ENCODE data around the gene HTT.
A peak's percentile ranks its signal among the peaks of the same experiment; 100 is the strongest.

The HTT gene

DNA sequence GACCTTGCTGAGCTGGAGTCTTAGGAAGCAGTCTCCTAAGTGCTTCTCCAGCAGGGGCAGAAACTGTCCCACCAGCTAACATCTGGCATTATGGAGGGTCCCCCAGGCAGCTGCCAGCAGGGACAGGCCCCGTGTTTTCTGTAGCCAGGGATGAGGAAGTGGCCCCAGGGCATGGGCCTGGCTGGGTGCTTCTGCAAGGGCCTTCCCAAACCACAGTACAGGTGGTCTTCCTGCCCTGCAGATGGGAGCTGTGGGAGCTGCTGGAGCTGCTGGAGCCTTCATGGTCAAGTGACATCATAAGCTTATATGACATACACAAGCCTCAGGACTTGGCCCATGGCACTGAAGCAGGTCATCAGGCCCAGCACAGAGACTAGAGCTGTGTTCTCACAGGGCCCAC lies 169.5 kb downstream of the HTT start:
- H3K4me3 ChIP-seq (ENCODE audit: low read length) = no peak overlapping the region
- DNase-seq (ENCODE audit: low read depth) = no peak
- TF ChIP-seq, protein P1, sequence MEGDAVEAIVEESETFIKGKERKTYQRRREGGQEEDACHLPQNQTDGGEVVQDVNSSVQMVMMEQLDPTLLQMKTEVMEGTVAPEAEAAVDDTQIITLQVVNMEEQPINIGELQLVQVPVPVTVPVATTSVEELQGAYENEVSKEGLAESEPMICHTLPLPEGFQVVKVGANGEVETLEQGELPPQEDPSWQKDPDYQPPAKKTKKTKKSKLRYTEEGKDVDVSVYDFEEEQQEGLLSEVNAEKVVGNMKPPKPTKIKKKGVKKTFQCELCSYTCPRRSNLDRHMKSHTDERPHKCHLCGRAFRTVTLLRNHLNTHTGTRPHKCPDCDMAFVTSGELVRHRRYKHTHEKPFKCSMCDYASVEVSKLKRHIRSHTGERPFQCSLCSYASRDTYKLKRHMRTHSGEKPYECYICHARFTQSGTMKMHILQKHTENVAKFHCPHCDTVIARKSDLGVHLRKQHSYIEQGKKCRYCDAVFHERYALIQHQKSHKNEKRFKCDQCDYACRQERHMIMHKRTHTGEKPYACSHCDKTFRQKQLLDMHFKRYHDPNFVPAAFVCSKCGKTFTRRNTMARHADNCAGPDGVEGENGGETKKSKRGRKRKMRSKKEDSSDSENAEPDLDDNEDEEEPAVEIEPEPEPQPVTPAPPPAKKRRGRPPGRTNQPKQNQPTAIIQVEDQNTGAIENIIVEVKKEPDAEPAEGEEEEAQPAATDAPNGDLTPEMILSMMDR (conservative IDR thresholded peaks at IDR 0.05; ENCODE audit: low read depth, low read length) = no peak

GRCh38 chr4:3244747-3245146 lies 170.3 kb downstream of the HTT start:
- TF ChIP-seq, protein P1 (conservative IDR thresholded peaks at IDR 0.05; ENCODE audit: low read depth, low read length) = no peak
- H3K4me3 ChIP-seq (ENCODE audit: low read length) = no peak overlapping the region
- no peak for DNase-seq (ENCODE audit: low read depth)

DNA sequence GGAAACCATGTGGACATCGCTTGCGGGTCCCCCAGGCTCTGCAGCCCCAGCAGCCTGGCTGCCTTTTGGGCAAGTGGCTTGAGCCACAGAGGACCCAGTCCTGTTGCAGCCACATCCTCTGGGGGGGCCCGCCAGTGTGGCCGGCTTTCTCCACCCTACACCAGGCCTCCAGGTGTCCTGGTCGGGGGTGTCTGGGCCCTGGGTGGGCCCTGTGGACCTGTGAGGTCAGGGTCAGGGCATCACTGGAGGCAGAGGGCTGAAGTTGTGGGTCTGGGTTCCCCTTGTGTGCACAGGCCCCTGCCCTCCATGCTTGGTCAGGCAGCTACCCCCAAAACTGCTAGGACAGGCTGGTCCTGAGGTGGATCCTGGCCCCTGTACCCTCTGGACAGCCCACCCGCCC lies 171.2 kb downstream of the HTT start:
- no peak for DNase-seq (ENCODE audit: low read depth)
- TF ChIP-seq, protein P1 (conservative IDR thresholded peaks at IDR 0.05; ENCODE audit: low read depth, low read length) = no peak

DNA sequence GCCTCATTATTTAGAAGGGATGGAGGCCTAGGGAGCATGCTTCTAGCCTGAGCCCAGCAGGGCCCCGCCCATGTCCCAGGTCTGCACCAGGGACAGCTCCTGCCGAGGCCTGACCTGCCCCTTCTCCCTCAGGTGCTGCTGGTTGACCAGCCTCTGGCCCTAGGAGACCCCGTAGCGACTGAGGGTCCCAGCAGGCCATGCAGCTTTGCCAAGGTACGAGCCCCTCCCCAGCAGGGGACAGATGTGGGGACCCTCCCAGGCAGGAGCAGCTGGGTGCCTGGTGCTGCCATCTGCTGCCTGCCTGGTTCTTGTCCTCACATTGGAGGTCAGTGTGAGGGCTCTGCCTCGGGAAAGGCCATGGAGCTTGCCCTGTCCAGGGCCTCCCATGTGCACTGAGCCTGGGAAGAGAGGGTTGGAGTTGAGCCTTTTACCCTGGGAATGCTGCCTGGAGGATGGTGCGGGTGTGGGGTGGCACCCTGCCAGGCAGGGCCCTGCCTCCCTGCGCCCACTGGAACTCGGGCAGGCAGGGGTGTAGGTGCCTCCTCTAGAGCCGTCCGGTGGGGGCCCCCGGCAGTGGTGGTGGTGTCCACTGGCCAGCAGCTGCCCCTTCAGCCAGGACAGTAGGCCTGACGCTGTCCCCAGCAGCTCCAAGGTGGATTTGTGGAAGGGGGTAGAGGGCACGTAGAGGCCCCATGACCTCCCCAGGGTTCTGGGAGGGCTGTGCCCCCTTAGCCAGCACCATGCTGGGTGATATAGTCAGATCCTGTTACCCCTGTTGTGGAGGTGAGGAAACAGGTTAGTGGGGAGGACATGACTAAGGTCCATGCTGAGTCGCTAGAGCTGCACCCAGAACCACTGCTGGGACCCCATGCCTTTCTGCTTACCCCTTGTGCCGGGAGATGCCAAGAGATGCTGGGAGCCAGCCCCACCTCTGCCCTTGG lies 172.2 kb downstream of the HTT start:
- TF ChIP-seq, protein P1 (conservative IDR thresholded peaks at IDR 0.05; ENCODE audit: low read depth, low read length) = peak; percentile 18
- H3K4me3 ChIP-seq (ENCODE audit: low read length) = no peak overlapping the region
- no peak for DNase-seq (ENCODE audit: low read depth)

More for the DNA sequence above, 171.2 kb downstream of the HTT start:
- no peak overlapping the region for H3K4me3 ChIP-seq (ENCODE audit: low read length)

DNA sequence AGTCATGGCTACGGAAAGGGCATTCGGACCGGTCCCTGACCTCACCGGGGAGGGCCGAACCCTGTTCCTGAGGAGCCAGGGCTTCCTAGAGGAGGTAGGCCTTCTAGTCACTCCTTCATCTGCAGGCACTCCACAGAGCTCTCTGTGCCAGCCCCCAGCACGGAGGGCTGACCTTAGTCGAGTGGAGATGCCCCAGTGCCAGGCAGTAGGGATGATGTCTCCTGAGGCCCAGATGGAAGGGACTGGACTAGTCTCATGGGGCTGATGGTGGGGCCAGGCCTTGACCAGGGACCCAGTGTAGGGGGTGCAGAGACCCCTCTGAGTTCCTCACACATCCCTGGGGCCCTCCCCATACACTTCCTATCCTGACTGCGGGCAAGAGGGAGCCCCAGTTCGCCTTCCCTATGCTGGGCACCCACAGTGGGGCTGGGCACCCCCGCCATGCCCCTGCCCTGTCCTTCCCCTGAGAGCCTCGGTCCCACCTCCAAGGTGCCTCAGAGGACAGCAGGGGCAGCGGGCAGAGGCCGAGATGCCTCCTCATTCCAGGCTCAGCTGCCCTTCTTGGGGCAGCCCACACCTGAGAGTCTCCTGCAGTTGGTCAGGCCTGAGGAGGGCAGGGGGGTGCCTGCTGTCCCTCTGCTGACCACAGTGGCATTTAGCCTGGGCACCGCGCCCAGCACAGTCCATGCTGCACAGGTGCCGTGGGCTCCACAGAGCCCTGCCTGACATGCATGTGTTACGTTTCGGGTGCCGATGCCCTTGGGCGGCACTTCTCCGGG lies 173.1 kb downstream of the HTT start:
- TF ChIP-seq, protein P1 (conservative IDR thresholded peaks at IDR 0.05; ENCODE audit: low read depth, low read length) = no peak
- H3K4me3 ChIP-seq (ENCODE audit: low read length) = no peak overlapping the region
- no peak for DNase-seq (ENCODE audit: low read depth)

DNA sequence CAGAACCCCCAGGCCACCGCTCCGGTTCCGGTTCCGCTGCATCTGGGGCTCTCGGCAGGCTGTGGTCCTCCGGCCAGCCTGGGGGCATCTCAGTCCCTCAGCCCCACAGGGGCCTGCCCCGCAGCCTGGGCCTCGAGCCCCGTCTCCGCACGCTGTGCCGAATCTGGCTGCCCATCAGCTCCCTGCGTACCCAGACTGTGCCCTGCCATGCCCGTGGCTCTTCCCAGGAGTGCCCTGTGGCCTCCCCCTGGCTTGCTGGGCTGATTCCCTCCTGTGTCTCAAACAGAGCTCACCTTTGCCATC lies 173.6 kb downstream of the HTT start:
- H3K4me3 ChIP-seq (ENCODE audit: low read length) = no peak overlapping the region
- no peak for DNase-seq (ENCODE audit: low read depth)
- TF ChIP-seq, protein P1 (conservative IDR thresholded peaks at IDR 0.05; ENCODE audit: low read depth, low read length) = no peak
